Nephron progenitor cell (in vitro differentiated cells): Measurements from ENCODE around the gene RNGTT.
A peak's percentile ranks its signal among the peaks of the same experiment; 100 is the strongest.

Experiments used
- DNase-seq: peaks from one replicate; pipeline ENCODE4 v3.0.0; 2021
- H3K27ac Mint-ChIP-seq: 2 replicates; pipeline ENCODE4 v1.8.0; 2021; ENCODE audit warnings: mild to moderate bottlenecking, moderate library complexity, mixed read lengths
- H3K27me3 Mint-ChIP-seq: 2 replicates; pipeline ENCODE4 v1.8.0; 2021; ENCODE audit warnings: mild to moderate bottlenecking, low read depth, mixed read lengths; ENCODE audit not compliant: poor library complexity
- H3K36me3 Mint-ChIP-seq: 2 replicates; pipeline ENCODE4 v1.8.0; 2021; ENCODE audit warnings: low read depth, mixed read lengths
- H3K4me1 Mint-ChIP-seq: 2 replicates; pipeline ENCODE4 v1.8.0; 2021; ENCODE audit warnings: mixed read lengths
- H3K4me3 Mint-ChIP-seq: 2 replicates; pipeline ENCODE4 v1.8.0; 2021; ENCODE audit warnings: mild to moderate bottlenecking, moderate library complexity, mixed read lengths
- H3K9me3 Mint-ChIP-seq: 2 replicates; pipeline ENCODE4 v1.8.0; 2021; ENCODE audit warnings: mild to moderate bottlenecking, moderate library complexity, mixed read lengths
- TF ChIP-seq, protein P1 (sequence below): fragments of 200-600 bp; sonication (generic); IDR thresholded peaks from 2 replicates; pipeline ENCODE4 v1.5.0; 2021; ENCODE audit warnings: antibody characterized with exemption

RNGTT gene

DNA sequence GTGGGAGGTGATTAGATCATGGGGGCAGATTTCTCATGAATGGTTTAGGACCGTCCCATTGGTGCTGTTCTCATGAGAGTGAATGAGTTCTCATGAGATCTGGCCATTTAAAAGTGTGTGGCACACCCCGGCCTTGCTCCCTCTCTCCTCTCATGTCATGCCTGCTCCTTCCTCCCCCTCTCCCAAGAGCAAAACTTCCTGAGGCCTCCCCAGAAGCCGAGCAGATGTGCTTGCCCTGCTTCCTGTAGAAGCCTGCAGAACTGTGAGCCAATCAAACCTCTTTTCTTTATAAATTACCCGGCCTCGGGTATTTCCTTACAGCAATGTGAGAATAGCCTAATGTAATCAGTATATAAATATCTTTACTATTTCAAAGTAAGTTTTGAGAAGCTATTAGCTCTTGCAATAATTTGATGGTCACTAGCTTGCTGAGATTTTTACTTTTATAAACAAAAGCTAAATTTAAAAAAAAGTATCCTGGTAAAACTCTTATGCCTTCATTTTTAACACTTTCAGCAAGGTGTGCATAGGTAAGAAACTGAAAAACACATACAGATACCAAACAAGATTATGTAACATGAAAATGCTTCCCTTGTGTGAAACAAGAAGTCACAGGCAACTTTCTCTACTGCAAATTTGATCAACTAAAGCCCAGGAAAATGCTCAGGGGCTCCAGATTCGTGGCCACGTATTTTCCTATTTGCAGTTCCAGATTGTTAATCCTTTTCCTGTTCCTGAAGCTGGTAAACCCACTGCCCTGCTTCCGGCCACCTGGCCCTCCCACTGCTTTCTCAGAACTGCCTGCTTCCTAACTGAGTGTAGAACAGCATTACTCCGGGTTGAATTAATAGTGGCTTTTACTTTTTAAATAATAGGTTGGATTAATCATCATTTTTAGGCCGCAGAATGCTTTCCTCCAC lies 402.1 kb downstream of the RNGTT start:
- H3K27me3 Mint-ChIP-seq: peaks cover 2% of the 10 kb centered on the region
- DNase-seq: no peak
- no peaks in the 10 kb centered on the region for H3K9me3 Mint-ChIP-seq
- H3K27ac Mint-ChIP-seq: peak overlapping the region; percentile 63
- no peak overlapping the region for H3K4me3 Mint-ChIP-seq
- no peaks in the 10 kb centered on the region for H3K4me1 Mint-ChIP-seq
- H3K36me3 Mint-ChIP-seq: no peaks in the 10 kb centered on the region
- TF ChIP-seq, protein P1, sequence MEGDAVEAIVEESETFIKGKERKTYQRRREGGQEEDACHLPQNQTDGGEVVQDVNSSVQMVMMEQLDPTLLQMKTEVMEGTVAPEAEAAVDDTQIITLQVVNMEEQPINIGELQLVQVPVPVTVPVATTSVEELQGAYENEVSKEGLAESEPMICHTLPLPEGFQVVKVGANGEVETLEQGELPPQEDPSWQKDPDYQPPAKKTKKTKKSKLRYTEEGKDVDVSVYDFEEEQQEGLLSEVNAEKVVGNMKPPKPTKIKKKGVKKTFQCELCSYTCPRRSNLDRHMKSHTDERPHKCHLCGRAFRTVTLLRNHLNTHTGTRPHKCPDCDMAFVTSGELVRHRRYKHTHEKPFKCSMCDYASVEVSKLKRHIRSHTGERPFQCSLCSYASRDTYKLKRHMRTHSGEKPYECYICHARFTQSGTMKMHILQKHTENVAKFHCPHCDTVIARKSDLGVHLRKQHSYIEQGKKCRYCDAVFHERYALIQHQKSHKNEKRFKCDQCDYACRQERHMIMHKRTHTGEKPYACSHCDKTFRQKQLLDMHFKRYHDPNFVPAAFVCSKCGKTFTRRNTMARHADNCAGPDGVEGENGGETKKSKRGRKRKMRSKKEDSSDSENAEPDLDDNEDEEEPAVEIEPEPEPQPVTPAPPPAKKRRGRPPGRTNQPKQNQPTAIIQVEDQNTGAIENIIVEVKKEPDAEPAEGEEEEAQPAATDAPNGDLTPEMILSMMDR: no peak
